ENCODE measurements around the gene PBOV1.

GRCh38 chr6:138240476-138241245 lies 22.4 kb upstream of the PBOV1 start:
- no peak for TF ChIP-seq RAD21 (IDR thresholded peaks at IDR 0.05; ENCODE audit: low read depth)
- TF ChIP-seq, protein P1, sequence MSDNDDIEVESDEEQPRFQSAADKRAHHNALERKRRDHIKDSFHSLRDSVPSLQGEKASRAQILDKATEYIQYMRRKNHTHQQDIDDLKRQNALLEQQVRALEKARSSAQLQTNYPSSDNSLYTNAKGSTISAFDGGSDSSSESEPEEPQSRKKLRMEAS (IDR thresholded peaks at IDR 0.05) = no peak
- no peak for TF ChIP-seq CEBPB (IDR thresholded peaks at IDR 0.05)
- no peak for TF ChIP-seq EP300 (IDR thresholded peaks at IDR 0.05; ENCODE audit: borderline replicate concordance)
- no peak for TF ChIP-seq EGR1 (IDR thresholded peaks at IDR 0.05)
- TF ChIP-seq TCF12 (IDR thresholded peaks at IDR 0.05; ENCODE audit: low read depth) = no peak
- TF ChIP-seq REST (IDR thresholded peaks at IDR 0.05; ENCODE audit: low read depth) = no peak
- no peak for TF ChIP-seq FOXM1 (IDR thresholded peaks at IDR 0.05; ENCODE audit: borderline replicate concordance, low read depth)
- no peak for TF ChIP-seq NFIC (IDR thresholded peaks at IDR 0.05)
- TF ChIP-seq TAF1 (IDR thresholded peaks at IDR 0.05; ENCODE audit: low read depth) = no peak
- TF ChIP-seq YY1 (IDR thresholded peaks at IDR 0.05; ENCODE audit: low read depth) = no peak
- no peak for TF ChIP-seq ZBTB7A (IDR thresholded peaks at IDR 0.05; ENCODE audit: low read depth)
- TF ChIP-seq, protein P2, sequence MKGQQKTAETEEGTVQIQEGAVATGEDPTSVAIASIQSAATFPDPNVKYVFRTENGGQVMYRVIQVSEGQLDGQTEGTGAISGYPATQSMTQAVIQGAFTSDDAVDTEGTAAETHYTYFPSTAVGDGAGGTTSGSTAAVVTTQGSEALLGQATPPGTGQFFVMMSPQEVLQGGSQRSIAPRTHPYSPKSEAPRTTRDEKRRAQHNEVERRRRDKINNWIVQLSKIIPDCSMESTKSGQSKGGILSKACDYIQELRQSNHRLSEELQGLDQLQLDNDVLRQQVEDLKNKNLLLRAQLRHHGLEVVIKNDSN (IDR thresholded peaks at IDR 0.05) = no peak

All from Ishikawa (cell line).